Lower lobe of right lung (tissue), 2 donors: ENCODE data around the gene ZNF652. TPM values are rescaled to one million over a fixed set of nuclear protein-coding genes. Genes with fewer than 3 reads are reported as not detected.
"Not testable (repeated sequence)": the region's sequence is repeated elsewhere in the genome, so short reads cannot be mapped to it uniquely, and the experiment has no call there.

Experiments used
- ATAC-seq, 2 donors: fragments of 200-7000 bp; cut with Tn5 transposase; one replicate each; pipeline ENCODE4 v1.9.1; 2020 to 2022; ENCODE audit warnings: mild to moderate bottlenecking in 2 of 2, moderate library complexity in 2 of 2
- DNase-seq: peaks from one replicate; pipeline ENCODE4 v3.0.0-alpha.2; 2020
- H3K27ac ChIP-seq: fragments of 200-600 bp; one replicate; pipeline ENCODE4 v1.8.0; 2022
- H3K27me3 ChIP-seq: fragments of 200-600 bp; one replicate; pipeline ENCODE4 v1.8.0; 2022; ENCODE audit warnings: low read depth
- H3K36me3 ChIP-seq: fragments of 200-600 bp; one replicate; pipeline ENCODE4 v1.8.0; 2022; ENCODE audit warnings: mild to moderate bottlenecking
- H3K4me1 ChIP-seq: fragments of 200-600 bp; one replicate; pipeline ENCODE4 v1.8.0; 2022
- H3K4me3 ChIP-seq: fragments of 200-600 bp; one replicate; pipeline ENCODE4 v1.8.0; 2022; ENCODE audit warnings: mild to moderate bottlenecking
- H3K9me3 ChIP-seq: fragments of 200-600 bp; one replicate; pipeline ENCODE4 v1.8.0; 2022
- CTCF ChIP-seq: fragments of 200-600 bp; IDR thresholded peaks from one replicate; pipeline ENCODE4 v1.8.0; 2022; ENCODE audit warnings: antibody characterized with exemption, mild to moderate bottlenecking
- intact Hi-C: fragments of 100-400 bp; cut with DNase I; formaldehyde crosslinking; loops from one replicate; pipeline ENCODE4 v1.11.0; 2022
- total RNA-seq: library from RNA; stranded (reverse); fragmentation: NEBNext Ultra II Directional; extraction: Animal tissue kit (Norgen Biotek cat#: 25700); gene quantifications from one replicate; pipeline ENCODE4 v1.2.1, GENCODE V29; 2021
- donor health status: DM: no; HTN: yes; CAD: no; lungs with severe emphysema.

ZNF652 gene
- total RNA-seq, 1 donor from 2014 or later, result 49.0 TPM

GRCh38 chr17:49399995-49400394, 37.9 kb upstream of the ZNF652 start:
- Histone ChIP-seq H3K4me1 (peaks cover 7% of the 10 kb centered on the region), H3K4me3 (no peak overlapping the region), H3K9me3 (no peaks in the 10 kb centered on the region), H3K27me3 (no peaks in the 10 kb centered on the region), H3K36me3 (peaks cover 22% of the 10 kb centered on the region), H3K27ac (no peak overlapping the region)
- DNase-seq, result no peak
- ATAC-seq, result no peak
- no peak for TF ChIP-seq CTCF
- intact Hi-C loops, result loop anchor here (10.0 kb wide), 1 partner anchor 85 kb away; no protein-coding TSS in a partner anchor

- Histone ChIP-seq H3K27ac (no peak overlapping the region), H3K9me3 (no peaks in the 10 kb centered on the region), H3K4me1 (peaks cover 16% of the 10 kb centered on the region), H3K27me3 (no peaks in the 10 kb centered on the region), H3K36me3 (peaks cover under 1% of the 10 kb centered on the region), H3K4me3 (no peak overlapping the region)
- ATAC-seq (peak in 1 of 2 donors; percentile 10), DNase-seq (no peak)
- intact Hi-C loops, result loop anchor here (10.0 kb wide), 1 partner anchor 83 kb away; no protein-coding TSS in a partner anchor
- no peak for TF ChIP-seq CTCF
These were observed 35.5 kb upstream of the ZNF652 start for GRCh38 chr17:49397586-49397985.

DNA sequence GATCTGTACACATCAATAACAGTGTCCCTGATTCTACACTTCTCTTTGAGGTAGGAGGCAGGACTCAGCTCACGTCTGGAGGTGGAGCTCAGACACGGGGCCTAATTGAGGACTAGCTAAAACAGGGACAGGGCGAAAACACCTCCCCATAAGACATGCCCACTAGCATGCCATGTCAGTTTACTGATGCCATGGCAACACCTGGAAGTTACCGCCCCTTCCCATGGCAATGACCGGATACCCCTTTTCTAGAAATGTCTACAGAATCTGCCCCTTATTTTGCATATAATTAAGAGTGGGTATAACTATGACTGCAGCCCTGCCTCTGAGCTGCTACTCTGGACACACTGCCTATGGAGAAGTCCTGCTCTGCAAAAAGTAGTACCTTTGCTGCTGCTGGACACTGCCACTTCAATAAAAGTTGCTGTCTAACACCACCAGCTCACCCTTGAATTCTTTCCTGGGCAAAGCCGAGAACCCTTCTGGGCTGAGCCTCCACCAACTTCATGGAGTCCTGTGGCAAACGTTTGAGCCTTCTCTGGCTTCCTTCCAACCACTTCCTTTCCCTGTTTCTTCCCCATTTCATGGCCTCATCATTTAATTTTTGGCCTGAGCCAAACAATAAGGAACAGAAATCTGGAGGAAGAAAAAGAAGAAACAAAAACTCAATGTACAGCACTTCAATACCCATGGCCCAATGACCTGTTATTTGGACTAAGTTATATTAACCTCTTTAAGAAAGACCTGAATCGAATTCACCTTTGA, 31.6 kb upstream of the ZNF652 start:
- H3K36me3 ChIP-seq, result no peaks in the 10 kb centered on the region
- no peak for ATAC-seq

DNA sequence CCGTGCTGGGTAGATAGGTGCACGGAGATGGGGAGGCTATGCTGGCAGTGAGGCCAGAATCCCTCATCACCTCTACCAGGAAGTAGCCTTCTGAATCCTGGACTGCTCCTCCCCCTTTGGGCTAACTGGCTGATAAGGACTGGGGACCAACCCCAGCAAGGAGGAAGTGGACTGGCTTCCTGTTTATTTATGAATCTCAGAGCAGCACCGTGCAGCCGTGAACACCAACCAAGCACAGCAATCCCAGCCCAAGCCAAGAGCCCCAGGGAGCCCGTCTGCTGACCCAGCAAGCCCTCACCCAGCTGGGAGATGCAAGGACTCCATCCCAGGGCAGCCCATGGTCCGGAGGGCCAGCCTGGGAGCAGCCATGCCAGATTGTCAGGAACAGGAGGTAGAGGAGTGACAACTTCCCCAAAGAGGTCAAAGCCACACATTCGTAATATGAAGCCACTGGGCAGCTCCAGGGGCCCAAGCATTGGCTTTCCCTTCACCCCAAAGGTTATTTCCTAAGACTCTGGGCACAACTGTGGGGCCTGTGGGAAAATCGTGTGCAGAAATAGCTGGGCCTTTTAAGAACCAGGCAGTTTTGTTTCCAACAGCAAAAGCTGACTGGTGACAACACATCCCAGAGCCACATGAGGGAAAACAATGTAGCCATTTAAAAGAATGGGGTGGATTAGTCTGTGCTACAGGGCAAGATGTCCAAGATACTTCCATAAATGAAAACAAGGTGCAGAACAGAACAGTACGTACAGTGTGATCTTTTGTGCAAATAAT, 28.7 kb upstream of the ZNF652 start:
- intact Hi-C loops, result loop anchor here (10.0 kb wide), 1 partner anchor 76 kb away; no protein-coding TSS in a partner anchor
- peak overlapping the region; percentile 27 for H3K4me3 ChIP-seq
- peaks cover 52% of the 10 kb centered on the region for H3K4me1 ChIP-seq
- TF ChIP-seq CTCF, result no peak
- DNase-seq, result peak; percentile 57
- peak; percentile 66 to 74 for ATAC-seq
- no peaks in the 10 kb centered on the region for H3K27me3 ChIP-seq
- H3K36me3 ChIP-seq, result no peaks in the 10 kb centered on the region
- H3K9me3 ChIP-seq, result no peaks in the 10 kb centered on the region
- peak overlapping the region; percentile 86 for H3K27ac ChIP-seq

More for the DNA sequence above, 31.6 kb upstream of the ZNF652 start:
- TF ChIP-seq CTCF, result no peak
- H3K27ac ChIP-seq, result no peak overlapping the region
- peaks cover 44% of the 10 kb centered on the region for H3K4me1 ChIP-seq
- no peak for DNase-seq
- H3K27me3 ChIP-seq, result no peaks in the 10 kb centered on the region
- H3K9me3 ChIP-seq, result no peaks in the 10 kb centered on the region
- intact Hi-C loops, result loop anchor here (10.0 kb wide), 1 partner anchor 79 kb away; no protein-coding TSS in a partner anchor
- H3K4me3 ChIP-seq, result no peak overlapping the region

GRCh38 chr17:49389514-49390347, 27.7 kb upstream of the ZNF652 start:
- not testable (repeated sequence) for H3K4me3 ChIP-seq, H3K36me3 ChIP-seq, DNase-seq, H3K27me3 ChIP-seq, H3K9me3 ChIP-seq, ATAC-seq
- Histone ChIP-seq H3K4me1 (peaks cover 50% of the 10 kb centered on the region), H3K27ac (peak overlapping the region; percentile 86)
- intact Hi-C loops, result loop anchor here (10.0 kb wide), 1 partner anchor 75 kb away; no protein-coding TSS in a partner anchor
